PC-9 (cell line): Measurements from ENCODE around the gene TAS1R2. TPM values are rescaled to one million over a fixed set of nuclear protein-coding genes. Genes with fewer than 3 reads are reported as not detected.

Source experiments
- BruUV-seq: library from RNA; stranded (reverse); fragments of 400-500 nt; replicated peaks from 2 replicates; lab custom pipeline; 2021; lab: Mats Ljungman, UMichigan
- CTCF ChIA-PET: fragments of 300-600 bp; sonication (Branson Sonifier 250); formaldehyde crosslinking; loops from one replicate; lab custom pipeline; 2022; ENCODE audit warnings: antibody characterized with exemption; lab: Charles Lee
- POLR2A ChIA-PET: fragments of 300-600 bp; sonication (Branson Sonifier 250); formaldehyde crosslinking; loops from one replicate; lab custom pipeline; 2022; ENCODE audit warnings: antibody characterized with exemption; ENCODE audit not compliant: unreplicated experiment; lab: Charles Lee
- DNase-seq, 2 experiments: peaks; one replicate each; pipeline versions ENCODE4 v3.0.0 to v3.0.0-alpha.2; 2015 to 2022; ENCODE audit warnings: mixed read lengths in 1 of 2
- H2AFZ ChIP-seq: fragments of 200-600 bp; sonication (generic); 2 replicates; pipeline ENCODE4 v1.8.1; 2017; ENCODE audit warnings: antibody characterized with exemption
- H3F3A ChIP-seq: fragments of 200-600 bp; sonication (generic); 2 replicates; pipeline ENCODE4 v1.8.1; 2017; ENCODE audit warnings: antibody characterized with exemption, mild to moderate bottlenecking, low read depth; ENCODE audit not compliant: insufficient read depth
- H3K27ac ChIP-seq: fragments of 200-600 bp; sonication (generic); 2 replicates; pipeline ENCODE4 v1.6.1; 2016; ENCODE audit warnings: mixed run types
- H3K27me3 ChIP-seq: fragments of 200-600 bp; sonication (generic); 2 replicates; pipeline ENCODE4 v1.6.1; 2016; ENCODE audit warnings: low read depth, mixed run types; ENCODE audit not compliant: insufficient read depth
- H3K36me3 ChIP-seq: fragments of 200-600 bp; sonication (generic); 2 replicates; pipeline ENCODE4 v1.6.1; 2016; ENCODE audit warnings: low read depth, mixed run types
- H3K4me1 ChIP-seq: fragments of 200-600 bp; sonication (generic); replicated peaks from 2 replicates; pipeline ENCODE4 v1.6.1; 2016; ENCODE audit warnings: mixed run types; ENCODE audit not compliant: insufficient read depth
- H3K4me2 ChIP-seq: fragments of 200-600 bp; sonication (generic); 2 replicates; pipeline ENCODE4 v1.6.1; 2017; ENCODE audit warnings: mixed run types
- H3K4me3 ChIP-seq: fragments of 200-600 bp; sonication (generic); 2 replicates; pipeline ENCODE4 v1.6.1; 2016; ENCODE audit warnings: mixed run types
- H3K79me2 ChIP-seq: fragments of 200-600 bp; sonication (generic); 2 replicates; pipeline ENCODE4 v1.6.1; 2017; ENCODE audit warnings: low read depth, mixed run types
- H3K9me2 ChIP-seq: fragments of 200-600 bp; sonication (generic); 2 replicates; pipeline ENCODE4 v1.8.1; 2017; ENCODE audit warnings: mild to moderate bottlenecking; ENCODE audit not compliant: insufficient read depth
- H3K9me3 ChIP-seq: fragments of 200-600 bp; sonication (generic); 2 replicates; pipeline ENCODE4 v1.8.1; 2016; ENCODE audit warnings: low read depth; ENCODE audit not compliant: insufficient read depth
- H4K20me1 ChIP-seq: fragments of 200-600 bp; sonication (generic); 2 replicates; pipeline ENCODE4 v1.8.1; 2017; ENCODE audit not compliant: insufficient read depth
- CTCF ChIP-seq: fragments of 200-600 bp; sonication (generic); conservative IDR thresholded peaks from 2 replicates; pipeline ENCODE4 v1.6.1; 2017; ENCODE audit warnings: mixed run types, antibody characterized with exemption, mild to moderate bottlenecking, moderate library complexity
- EZH2 ChIP-seq: fragments of 200-600 bp; sonication (generic); IDR thresholded peaks from 2 replicates; pipeline ENCODE4 v1.8.0; 2017; ENCODE audit warnings: antibody characterized with exemption, low read depth
- intact Hi-C: fragments of 100-400 bp; cut with micrococcal nuclease; formaldehyde crosslinking; loops from one replicate; pipeline ENCODE4 v1.10.0; 2022; ENCODE audit not compliant: unreplicated experiment
- total RNA-seq: library from RNA; stranded (reverse); gene quantifications from 2 replicates; pipeline ENCODE4 v1.2.3, GENCODE V29; 2021

TAS1R2 gene
- total RNA-seq, 1 experiment from 2014 or later: not detected

- POLR2A ChIA-PET: no interaction called here
Measured at GRCh38 chr1:18820791-18821641, 38.4 kb downstream of the TAS1R2 start.

DNA sequence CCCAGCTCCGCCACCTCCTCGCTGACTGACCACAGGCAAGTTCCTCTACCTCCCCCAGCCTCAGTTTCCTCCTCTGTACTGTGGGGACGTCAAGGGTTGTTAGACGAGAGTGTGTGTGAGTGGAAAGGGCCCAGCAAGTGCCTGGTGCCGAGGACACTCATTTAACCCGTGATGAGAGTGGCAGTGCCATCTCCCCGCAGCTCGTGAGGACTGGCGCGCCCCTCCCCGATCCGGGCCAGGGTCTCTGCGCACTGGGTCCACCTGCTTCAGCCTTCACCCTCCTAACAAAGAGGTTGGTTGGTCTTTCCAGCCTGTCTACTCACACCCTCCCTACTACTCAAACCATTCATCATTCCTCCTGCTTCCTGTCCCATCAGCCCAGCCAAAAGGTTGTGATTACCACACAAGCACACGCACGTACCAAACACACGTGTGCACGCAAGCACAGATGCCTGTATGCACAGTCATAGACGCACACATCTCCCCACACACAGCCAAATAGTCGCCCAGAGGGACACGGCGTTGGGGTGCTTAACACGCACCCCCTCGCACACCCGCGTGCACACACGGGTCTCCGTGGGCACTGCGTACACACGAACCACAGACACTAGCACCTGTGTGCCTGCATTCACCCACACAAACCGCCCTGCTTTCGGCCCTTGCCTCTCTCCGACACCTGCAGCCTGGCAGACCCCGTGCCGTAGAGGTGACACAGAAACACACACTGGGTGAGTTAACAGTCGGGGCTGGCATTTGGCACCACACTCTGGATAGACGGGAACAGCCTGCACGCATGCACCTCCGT is 39.3 kb downstream of the TAS1R2 start:
- POLR2A ChIA-PET: no interaction called here
- H3K79me2 ChIP-seq: no peaks in the 10 kb centered on the region
- H2AFZ ChIP-seq: no peak overlapping the region
- peaks cover 4% of the 10 kb centered on the region for H3K27me3 ChIP-seq
- no peaks in the 10 kb centered on the region for H3F3A ChIP-seq
- no peaks in the 10 kb centered on the region for H3K9me3 ChIP-seq
- H3K4me3 ChIP-seq: no peak overlapping the region
- H3K27ac ChIP-seq: no peak overlapping the region
- TF ChIP-seq CTCF (no peak), EZH2 (no peak)
- intact Hi-C loops: loop anchor here (1.0 to 5.0 kb wide), 2 partner anchors 138 to 223 kb away; no protein-coding TSS in a partner anchor
- BruUV-seq: no TSS peak
- H3K4me1 ChIP-seq: no peaks in the 10 kb centered on the region
- CTCF ChIA-PET: interaction anchor here (1.7 kb wide), 1 partner anchor 223 kb away, joined by 5 read pairs; no protein-coding TSS in a partner anchor
- H4K20me1 ChIP-seq: no peaks in the 10 kb centered on the region
- H3K9me2 ChIP-seq: no peaks in the 10 kb centered on the region
- no peaks in the 10 kb centered on the region for H3K36me3 ChIP-seq
- no peak for DNase-seq
- H3K4me2 ChIP-seq: no peak overlapping the region

More at GRCh38 chr1:18820791-18821641, 38.4 kb downstream of the TAS1R2 start:
- no peaks in the 10 kb centered on the region for H3K9me3 ChIP-seq
- no peaks in the 10 kb centered on the region for H3F3A ChIP-seq
- CTCF ChIA-PET: interaction anchor here (1.7 kb wide), 1 partner anchor 224 kb away, joined by 5 read pairs; no protein-coding TSS in a partner anchor
- H3K4me1 ChIP-seq: no peaks in the 10 kb centered on the region
- no peaks in the 10 kb centered on the region for H4K20me1 ChIP-seq
- DNase-seq: peak; percentile 38 to 72
- H3K4me3 ChIP-seq: no peak overlapping the region
- intact Hi-C loops: loop anchor here (1.0 to 5.0 kb wide), 2 partner anchors 139 to 224 kb away; no protein-coding TSS in a partner anchor
- H3K27me3 ChIP-seq: peaks cover 8% of the 10 kb centered on the region
- H3K9me2 ChIP-seq: no peaks in the 10 kb centered on the region
- H2AFZ ChIP-seq: no peak overlapping the region
- no peaks in the 10 kb centered on the region for H3K79me2 ChIP-seq
- TF ChIP-seq EZH2 (no peak), CTCF (peak; percentile 81)
- no TSS peak for BruUV-seq
- H3K4me2 ChIP-seq: no peak overlapping the region
- H3K27ac ChIP-seq: no peak overlapping the region
- H3K36me3 ChIP-seq: no peaks in the 10 kb centered on the region

DNA sequence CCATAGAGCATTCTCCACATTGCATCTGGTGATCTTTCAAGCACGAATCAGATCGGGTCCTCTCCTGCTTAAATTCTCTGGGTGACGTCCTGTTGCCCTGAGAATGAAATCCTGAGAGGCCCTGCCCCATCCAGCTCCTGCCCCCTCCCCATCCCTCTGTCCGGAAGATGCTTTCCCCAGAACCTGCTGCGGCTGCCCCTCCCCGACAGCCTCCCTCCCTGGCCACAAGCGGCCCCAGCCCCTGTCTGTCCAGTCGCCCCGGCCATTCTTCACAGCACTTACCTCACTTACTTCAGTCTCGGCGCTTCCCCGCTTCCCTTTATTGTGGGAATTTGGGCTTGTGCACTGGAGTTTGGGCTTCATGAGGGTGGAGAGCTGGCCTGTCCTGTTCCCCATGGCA is 40.3 kb downstream of the TAS1R2 start:
- BruUV-seq: no TSS peak
- H3K4me3 ChIP-seq: no peak overlapping the region
- no peak overlapping the region for H3K27ac ChIP-seq
- no peaks in the 10 kb centered on the region for H3F3A ChIP-seq
- intact Hi-C loops: no loop called here
- H3K36me3 ChIP-seq: no peaks in the 10 kb centered on the region
- no peak for DNase-seq
- no peak overlapping the region for H2AFZ ChIP-seq
- CTCF ChIA-PET: no interaction called here
- TF ChIP-seq EZH2 (no peak), CTCF (no peak)
- POLR2A ChIA-PET: no interaction called here
- H3K27me3 ChIP-seq: peaks cover 4% of the 10 kb centered on the region
- H3K4me2 ChIP-seq: no peak overlapping the region
- no peaks in the 10 kb centered on the region for H3K9me2 ChIP-seq
- no peaks in the 10 kb centered on the region for H3K4me1 ChIP-seq
- H3K79me2 ChIP-seq: no peaks in the 10 kb centered on the region
- no peaks in the 10 kb centered on the region for H3K9me3 ChIP-seq
- H4K20me1 ChIP-seq: no peaks in the 10 kb centered on the region
